GM12873 (cell line): ENCODE measurements around the gene PIANP.
A peak's percentile ranks its signal among the peaks of the same experiment; 100 is the strongest.

ENCODE experiments used
- CTCF ChIP-seq: IDR thresholded peaks from 2 replicates; pipeline ENCODE4 v1.5.1; 2012; ENCODE audit warnings: low read depth, mild to moderate bottlenecking, moderate library complexity, low read length, control low read depth; ENCODE audit not compliant: insufficient read depth; ENCODE audit errors: missing control alignments

The PIANP gene

DNA sequence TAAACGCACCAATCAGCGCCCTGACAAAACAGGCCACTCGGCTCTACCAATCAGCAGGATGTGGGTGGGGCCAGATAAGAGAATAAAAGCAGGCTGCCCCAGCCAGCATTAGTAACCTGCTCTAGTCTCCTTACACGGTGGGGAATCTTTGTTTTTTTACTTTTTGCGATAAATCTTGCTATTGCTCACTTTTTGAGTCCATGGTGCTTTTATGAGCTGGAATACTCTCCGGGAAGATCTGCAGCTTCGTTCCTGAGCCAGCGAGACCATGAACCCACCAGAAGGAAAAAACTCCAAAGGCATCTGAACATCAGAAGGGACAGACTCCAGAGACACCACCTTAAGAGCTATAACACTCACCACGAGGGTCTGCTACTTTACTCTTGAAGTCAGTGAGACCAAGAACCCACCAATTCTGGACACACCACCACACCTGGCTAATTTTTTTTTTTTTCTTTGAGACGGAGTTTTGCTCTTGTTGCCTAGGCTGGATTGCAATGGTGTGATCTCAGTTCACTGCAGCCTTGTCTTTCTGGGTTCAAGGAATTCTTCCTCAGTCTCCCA lies 16.3 kb upstream of the PIANP start:
- TF ChIP-seq CTCF, result no peak

- no peak for TF ChIP-seq CTCF
Observed at GRCh38 chr12:6708960-6709394, 8.4 kb upstream of the PIANP start.

GRCh38 chr12:6703631-6704030 lies 3.0 kb upstream of the PIANP start:
- peak; percentile 5 for TF ChIP-seq CTCF

DNA sequence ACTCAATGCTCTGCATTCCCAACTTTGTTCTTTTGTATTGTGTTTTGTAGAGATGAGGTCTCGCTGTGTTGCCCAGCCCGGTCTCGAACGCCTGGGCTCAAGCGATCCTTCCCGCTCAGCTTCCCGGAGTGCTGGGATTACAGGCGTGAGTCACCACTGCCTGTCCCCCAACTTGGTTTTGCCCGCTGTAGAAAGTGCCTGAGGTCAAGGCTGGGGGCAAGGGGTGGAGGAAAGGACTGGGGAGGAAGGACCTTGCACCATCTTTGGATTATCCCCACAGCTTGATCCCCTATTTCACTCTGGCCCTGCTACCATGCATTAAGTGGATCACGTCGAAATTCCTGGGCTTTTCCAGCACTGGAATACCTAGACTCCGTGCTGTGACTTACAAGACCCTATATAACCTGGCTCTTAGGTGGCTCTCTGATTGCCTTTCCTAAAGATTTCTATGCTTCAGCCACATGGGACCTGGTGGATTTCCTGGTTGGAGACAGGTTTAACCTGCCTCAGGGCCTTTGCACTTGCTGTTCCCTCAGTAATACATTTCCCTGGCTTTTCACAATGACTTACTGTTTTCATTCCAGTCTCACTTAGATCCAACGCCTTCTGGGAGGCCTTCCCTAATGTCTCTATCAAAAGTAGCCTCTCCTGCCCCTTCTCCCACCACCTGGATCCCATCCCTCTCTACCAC lies 608 bp upstream of the PIANP start:
- TF ChIP-seq CTCF, result no peak

- TF ChIP-seq CTCF, result no peak
Observed at GRCh38 chr12:6699989-6700645, 498 bp downstream of the PIANP start.

DNA sequence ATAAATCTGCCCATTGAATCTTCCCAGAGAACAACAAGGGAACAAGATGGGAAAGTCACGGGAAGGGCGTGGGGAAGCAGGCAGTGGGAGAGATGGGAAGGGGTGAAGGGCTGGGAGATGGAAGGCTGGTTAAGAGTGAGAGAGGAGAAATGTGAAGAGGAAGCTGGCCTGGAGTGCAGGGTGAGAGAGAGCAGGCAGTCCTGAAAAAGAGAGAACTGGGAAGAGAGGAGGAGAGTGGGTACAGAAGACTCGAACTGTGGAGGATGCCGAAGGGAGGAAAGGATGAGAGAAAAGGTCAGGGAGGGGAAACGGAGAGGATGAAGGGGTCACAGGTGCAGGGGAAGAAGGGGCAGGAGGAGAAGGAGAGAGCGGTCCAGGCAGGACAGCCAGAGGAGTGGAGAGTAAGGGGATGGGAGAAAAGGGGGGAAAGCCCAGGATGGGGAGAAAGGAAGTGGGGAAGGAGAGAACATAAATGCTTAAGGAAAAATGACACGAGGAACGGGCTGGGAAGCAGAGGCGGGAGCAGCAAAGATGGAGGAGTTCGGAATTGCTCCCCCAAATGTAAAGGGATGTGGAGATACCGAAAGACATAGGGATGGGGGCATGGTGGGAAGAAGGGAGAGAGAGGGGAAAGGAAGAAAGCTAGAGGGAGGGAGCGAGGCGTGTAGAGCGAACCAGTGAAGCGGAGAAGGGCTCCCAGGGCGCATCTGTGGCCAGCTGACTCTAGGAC lies 1.2 kb downstream of the PIANP start:
- no peak for TF ChIP-seq CTCF
